ENCODE measurements around the gene CACNA1C. TPM values are rescaled to one million over a fixed set of nuclear protein-coding genes. Genes with fewer than 3 reads are reported as not detected.

CACNA1C gene
- total RNA-seq, 4 donors from 2014 or later, result 5.2 to 12.9 (median 6.3) TPM

DNA sequence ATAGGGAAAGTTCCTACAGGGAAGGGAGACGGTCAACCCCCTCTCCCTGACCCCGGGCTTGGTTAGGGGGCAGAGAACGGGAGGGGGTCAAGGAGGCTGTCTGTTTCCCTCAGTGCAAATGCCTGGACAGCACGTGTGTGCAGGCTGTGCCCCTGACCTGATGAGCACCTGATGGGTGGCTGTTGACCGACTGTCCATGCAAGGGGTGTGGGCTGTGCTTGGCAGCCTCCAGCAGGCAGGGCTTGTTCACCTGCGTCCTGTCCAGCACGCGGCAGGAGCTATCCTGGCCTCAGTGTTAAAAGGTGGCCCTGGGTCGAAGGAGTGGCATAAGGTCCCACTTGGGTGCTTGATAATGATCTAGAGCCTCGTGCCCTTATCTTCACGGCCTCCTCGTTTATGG, 221.0 kb downstream of the CACNA1C start:
- WGBS, 2 donors, result 82 to 88% methylated on average over 12 of the region's 12 CpGs

DNA sequence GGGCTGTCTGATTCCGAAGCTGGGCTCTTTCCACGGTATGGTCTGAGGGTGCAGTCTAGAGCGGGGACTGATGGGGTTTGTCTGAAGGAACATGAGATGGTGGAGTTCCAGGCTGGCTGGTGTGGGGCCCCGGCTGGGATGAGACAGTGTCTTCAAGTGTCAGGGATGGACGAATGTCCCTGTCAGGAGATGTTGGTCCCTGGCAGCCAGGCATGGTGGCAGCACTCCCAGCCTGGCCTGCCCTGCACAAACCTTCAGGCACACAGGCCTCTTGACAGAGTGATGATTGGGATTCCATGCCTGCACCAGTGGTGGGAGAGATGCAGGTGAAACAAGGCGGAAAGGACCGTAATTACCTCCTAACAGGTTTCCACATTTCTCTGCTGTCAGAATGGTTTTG, 221.9 kb downstream of the CACNA1C start:
- WGBS, 2 donors, result 91 to 92% methylated on average over 7 of the region's 7 CpGs
- no peak for DNase-seq (ENCODE audit: low spot score in 2 of 2)
- H3K4me3 ChIP-seq, result no peak overlapping the region
- H3K4me1 ChIP-seq, result no peaks in the 10 kb centered on the region
- no peaks in the 10 kb centered on the region for H3K9me3 ChIP-seq
- TF ChIP-seq, protein P1, sequence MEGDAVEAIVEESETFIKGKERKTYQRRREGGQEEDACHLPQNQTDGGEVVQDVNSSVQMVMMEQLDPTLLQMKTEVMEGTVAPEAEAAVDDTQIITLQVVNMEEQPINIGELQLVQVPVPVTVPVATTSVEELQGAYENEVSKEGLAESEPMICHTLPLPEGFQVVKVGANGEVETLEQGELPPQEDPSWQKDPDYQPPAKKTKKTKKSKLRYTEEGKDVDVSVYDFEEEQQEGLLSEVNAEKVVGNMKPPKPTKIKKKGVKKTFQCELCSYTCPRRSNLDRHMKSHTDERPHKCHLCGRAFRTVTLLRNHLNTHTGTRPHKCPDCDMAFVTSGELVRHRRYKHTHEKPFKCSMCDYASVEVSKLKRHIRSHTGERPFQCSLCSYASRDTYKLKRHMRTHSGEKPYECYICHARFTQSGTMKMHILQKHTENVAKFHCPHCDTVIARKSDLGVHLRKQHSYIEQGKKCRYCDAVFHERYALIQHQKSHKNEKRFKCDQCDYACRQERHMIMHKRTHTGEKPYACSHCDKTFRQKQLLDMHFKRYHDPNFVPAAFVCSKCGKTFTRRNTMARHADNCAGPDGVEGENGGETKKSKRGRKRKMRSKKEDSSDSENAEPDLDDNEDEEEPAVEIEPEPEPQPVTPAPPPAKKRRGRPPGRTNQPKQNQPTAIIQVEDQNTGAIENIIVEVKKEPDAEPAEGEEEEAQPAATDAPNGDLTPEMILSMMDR (IDR thresholded peaks at IDR 0.05), result no peak
- TF ChIP-seq EP300 (IDR thresholded peaks at IDR 0.05) (no peak), POLR2A (IDR thresholded peaks at IDR 0.05) (no peak)
- no peaks in the 10 kb centered on the region for H3K27me3 ChIP-seq
- H3K27ac ChIP-seq, result no peak overlapping the region
- H3K36me3 ChIP-seq, result no peaks in the 10 kb centered on the region

More for the DNA sequence above, 221.0 kb downstream of the CACNA1C start:
- TF ChIP-seq, protein P1 (IDR thresholded peaks at IDR 0.05), result no peak
- no peak for TF ChIP-seq EP300 (IDR thresholded peaks at IDR 0.05)
- TF ChIP-seq POLR2A (IDR thresholded peaks at IDR 0.05), result no peak
- Histone ChIP-seq H3K27me3 (no peaks in the 10 kb centered on the region), H3K4me3 (no peak overlapping the region), H3K4me1 (peaks cover 0 to 4% (median 2%) of the 10 kb centered on the region in 4 donors), H3K36me3 (no peaks in the 10 kb centered on the region), H3K27ac (no peak overlapping the region), H3K9me3 (no peaks in the 10 kb centered on the region)
- DNase-seq (ENCODE audit: low spot score in 2 of 2), result no peak

DNA sequence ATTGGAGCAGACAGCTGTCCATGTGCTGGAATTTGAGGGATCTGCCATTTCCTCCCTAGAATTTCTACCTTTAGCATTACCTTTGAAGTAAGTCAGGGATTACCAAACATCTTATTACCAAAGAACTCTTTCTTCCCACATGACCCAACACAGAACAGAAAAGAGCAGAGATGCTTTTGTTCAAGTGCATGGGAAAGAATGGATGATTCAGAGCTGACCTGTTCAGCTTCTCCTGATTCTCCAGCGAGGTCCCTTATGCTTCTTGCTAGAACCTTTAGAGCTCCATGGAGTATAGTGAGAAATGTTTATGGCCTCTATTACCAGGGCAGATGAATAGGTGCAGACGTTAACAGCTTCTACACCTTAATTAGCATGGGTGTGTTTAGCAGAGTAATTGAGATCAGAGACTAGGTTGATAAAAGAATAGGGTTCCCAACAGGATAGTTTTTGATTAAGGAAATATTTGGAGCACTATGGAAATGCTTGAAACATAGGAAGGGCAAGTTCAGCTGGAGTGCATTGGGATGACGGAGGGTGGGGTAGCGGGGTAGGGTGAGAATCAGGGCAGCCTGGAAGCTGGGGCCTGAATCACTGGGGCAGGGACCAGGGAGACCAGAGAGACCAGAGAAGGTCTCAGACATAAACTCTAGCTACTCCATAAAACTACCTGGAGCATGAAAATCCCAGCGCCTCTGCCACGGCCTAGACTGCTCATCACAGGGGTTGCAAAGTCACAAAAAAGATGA, 223.7 kb downstream of the CACNA1C start:
- WGBS, 2 donors, result 75 to 80% methylated on average over 6 of the region's 6 CpGs
- Histone ChIP-seq H3K27ac (no peak overlapping the region), H3K36me3 (no peaks in the 10 kb centered on the region), H3K27me3 (no peaks in the 10 kb centered on the region), H3K9me3 (no peaks in the 10 kb centered on the region), H3K4me1 (no peaks in the 10 kb centered on the region), H3K4me3 (no peak overlapping the region)
- TF ChIP-seq, protein P1 (IDR thresholded peaks at IDR 0.05), result no peak
- TF ChIP-seq EP300 (IDR thresholded peaks at IDR 0.05), result no peak
- TF ChIP-seq POLR2A (IDR thresholded peaks at IDR 0.05), result no peak
- no peak for DNase-seq (ENCODE audit: low spot score in 2 of 2)

DNA sequence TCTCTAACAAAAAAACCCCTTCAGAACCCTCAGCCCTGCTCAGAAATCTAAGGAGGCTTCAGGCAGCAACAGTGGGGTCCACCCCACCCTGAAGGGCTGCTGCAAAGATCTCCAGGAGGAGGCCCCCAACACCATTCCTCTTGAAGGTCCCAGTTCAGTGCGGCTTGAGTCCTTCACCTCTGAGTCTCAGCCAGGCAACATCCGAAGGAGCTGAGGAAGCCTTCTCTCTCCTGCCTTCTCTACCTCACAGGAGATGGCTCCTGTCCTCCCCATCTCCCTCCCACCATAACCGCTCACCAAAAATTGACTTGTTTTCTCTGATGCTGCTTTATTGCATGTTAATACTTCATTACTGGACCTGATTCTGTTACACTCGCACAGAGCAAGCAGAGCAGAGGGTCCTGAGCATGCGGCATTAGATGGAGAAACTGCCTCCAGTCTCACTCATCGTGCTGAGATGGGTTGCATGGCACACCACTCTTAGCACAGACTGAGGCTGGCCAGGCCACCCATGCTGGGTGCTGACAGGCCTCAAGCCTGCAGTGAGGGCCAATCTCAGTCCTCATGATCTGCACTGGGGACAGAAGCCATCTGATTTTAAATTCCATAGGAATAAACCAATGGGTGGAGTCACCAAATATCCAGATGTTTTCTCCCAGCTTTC, 224.8 kb downstream of the CACNA1C start:
- Histone ChIP-seq H3K4me3 (no peak overlapping the region), H3K36me3 (no peaks in the 10 kb centered on the region), H3K9me3 (no peaks in the 10 kb centered on the region), H3K27me3 (no peaks in the 10 kb centered on the region), H3K4me1 (no peaks in the 10 kb centered on the region), H3K27ac (no peak overlapping the region)
- WGBS, 2 donors, result 92 to 94% methylated on average over 6 of the region's 6 CpGs
- TF ChIP-seq POLR2A (IDR thresholded peaks at IDR 0.05) (no peak), EP300 (IDR thresholded peaks at IDR 0.05) (no peak)
- DNase-seq (ENCODE audit: low spot score in 2 of 2), result no peak

DNA sequence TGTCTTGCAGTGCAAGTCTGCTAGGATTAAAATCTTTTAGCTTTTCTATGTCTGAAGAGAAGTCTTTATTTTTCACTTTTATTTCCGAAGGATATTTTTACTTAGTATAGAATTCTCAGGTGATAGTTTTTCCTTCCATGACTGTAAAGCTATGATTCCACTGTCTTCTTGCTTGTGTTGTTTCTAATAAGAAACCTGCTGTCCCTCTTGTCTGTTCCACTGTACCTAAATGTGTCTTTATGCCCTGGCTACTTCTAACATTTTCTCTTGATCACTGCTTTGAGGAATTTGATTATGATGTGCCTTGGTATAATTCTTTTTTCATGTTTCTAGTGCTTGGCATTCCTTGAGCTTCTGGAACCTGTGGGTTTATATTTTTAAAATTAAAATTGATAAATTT, 228.7 kb downstream of the CACNA1C start:
- H3K27me3 ChIP-seq, result no peaks in the 10 kb centered on the region
- no peak for DNase-seq (ENCODE audit: low spot score in 2 of 2)
- H3K27ac ChIP-seq, result no peak overlapping the region
- H3K4me3 ChIP-seq, result no peak overlapping the region
- H3K9me3 ChIP-seq, result no peaks in the 10 kb centered on the region
- H3K4me1 ChIP-seq, result peaks cover 0 to 34% (median 17%) of the 10 kb centered on the region in 4 donors
- no peak for TF ChIP-seq POLR2A (IDR thresholded peaks at IDR 0.05)
- TF ChIP-seq, protein P1 (IDR thresholded peaks at IDR 0.05), result no peak
- no peak for TF ChIP-seq EP300 (IDR thresholded peaks at IDR 0.05)
- WGBS, 2 donors, result 97 to 100% methylated on average over 1 of the region's 1 CpG
- H3K36me3 ChIP-seq, result no peaks in the 10 kb centered on the region

Data from tibial nerve (tissue), 4 donors.